Activated CD8-positive, alpha-beta T cell treated with anti-CD3 and anti-CD28 coated beads for 36 hours (primary cell): ENCODE data around the gene PINK1. TPM values are rescaled to one million over a fixed set of nuclear protein-coding genes. Genes with fewer than 3 reads are reported as not detected.

ENCODE experiments used
- ATAC-seq: fragments of 200-7000 bp; cut with Tn5 transposase; one replicate; pipeline ENCODE4 v1.10.0; 2021; ENCODE audit warnings: mild to moderate bottlenecking, moderate library complexity
- CTCF ChIA-PET: fragments of 350-600 bp; sonication (Branson Sonifier 250); formaldehyde crosslinking; loops from one replicate; lab custom pipeline; 2021; ENCODE audit warnings: antibody characterized with exemption; lab: Charles Lee
- POLR2A ChIA-PET: fragments of 350-600 bp; sonication (Branson Sonifier 250); formaldehyde crosslinking; loops from one replicate; lab custom pipeline; 2021; ENCODE audit warnings: antibody characterized with exemption; lab: Charles Lee
- DNase-seq: peaks from one replicate; pipeline ENCODE4 v3.0.0-alpha.2; 2020
- H3K27ac Mint-ChIP-seq: one replicate; pipeline ENCODE4 v1.8.0; 2021; ENCODE audit warnings: mild to moderate bottlenecking, mixed read lengths
- H3K27me3 Mint-ChIP-seq: one replicate; pipeline ENCODE4 v1.8.0; 2021; ENCODE audit warnings: mixed read lengths
- H3K36me3 Mint-ChIP-seq: one replicate; pipeline ENCODE4 v1.8.0; 2021; ENCODE audit warnings: low read depth, mixed read lengths
- H3K4me1 Mint-ChIP-seq: one replicate; pipeline ENCODE4 v1.8.0; 2021; ENCODE audit warnings: low read depth, mixed read lengths
- H3K4me3 Mint-ChIP-seq: one replicate; pipeline ENCODE4 v1.8.0; 2021; ENCODE audit warnings: mild to moderate bottlenecking, moderate library complexity, mixed read lengths
- H3K9me3 Mint-ChIP-seq: one replicate; pipeline ENCODE4 v1.8.0; 2021; ENCODE audit warnings: mixed read lengths
- intact Hi-C: fragments of 100-400 bp; cut with micrococcal nuclease; formaldehyde crosslinking; loops from one replicate; pipeline ENCODE4 v1.10.0; 2022
- total RNA-seq, 2 experiments: library from RNA; stranded (reverse); gene quantifications; one replicate each; pipeline ENCODE4 v1.2.3, GENCODE V29; 2021
- TF ChIP-seq, protein P1 (sequence below): fragments of 200-600 bp; IDR thresholded peaks from one replicate; pipeline ENCODE4 v1.8.0; 2022; ENCODE audit warnings: antibody characterized with exemption, mild to moderate bottlenecking

PINK1 gene
- total RNA-seq, 2 experiments from 2014 or later: 2.7 to 3.3 TPM

DNA sequence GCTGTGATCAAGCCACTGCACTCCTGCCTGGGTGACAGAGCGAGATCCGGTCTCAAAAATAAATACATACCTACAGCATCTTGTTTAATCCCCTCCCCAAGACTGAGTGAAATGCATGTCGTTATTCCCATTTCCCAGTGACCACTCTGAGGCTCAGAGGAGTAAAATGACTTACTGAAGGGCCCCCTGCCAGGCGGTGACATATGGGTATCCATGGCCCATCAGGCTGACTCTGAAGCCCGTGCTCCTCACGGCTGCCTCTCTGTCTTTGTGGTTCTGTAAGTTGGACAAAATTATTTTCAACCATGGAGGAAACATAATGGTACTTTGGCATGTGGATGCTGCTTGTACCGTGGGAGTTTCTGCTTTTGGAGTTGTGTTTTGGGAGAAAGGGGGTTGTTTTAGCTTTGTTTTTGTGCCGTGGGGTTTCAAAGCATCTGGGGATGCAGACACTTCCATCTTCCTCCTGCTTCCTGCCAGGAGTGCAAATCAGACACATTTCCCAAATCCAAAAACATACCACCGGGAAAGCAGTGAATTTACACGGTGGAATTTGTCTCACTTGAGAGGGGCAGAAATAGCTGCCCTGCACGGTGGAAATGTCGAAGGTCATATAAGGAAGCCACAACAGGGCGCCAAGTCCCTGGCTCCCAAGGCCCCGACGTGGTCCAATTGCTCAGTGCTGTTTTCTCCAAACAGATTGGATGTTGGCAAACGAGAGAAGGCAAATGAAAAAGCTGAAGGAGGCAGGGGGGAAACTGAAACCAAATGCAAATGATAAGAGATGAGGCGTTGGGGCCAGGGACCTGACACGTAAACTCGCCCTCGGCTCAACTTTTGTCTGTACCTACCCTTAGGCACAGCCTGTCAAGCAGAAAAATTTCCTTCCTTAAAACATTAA lies 17.1 kb upstream of the PINK1 start:
- no peak for DNase-seq
- ChIA-PET CTCF (no interaction called here), POLR2A (interaction anchor here (0.6 kb wide), 1 partner anchor 19 kb away, joined by 3 read pairs; no protein-coding TSS in a partner anchor)
- Mint-ChIP-seq H3K27me3 (no peaks in the 10 kb centered on the region), H3K4me3 (no peak overlapping the region), H3K27ac (no peak overlapping the region), H3K9me3 (no peaks in the 10 kb centered on the region), H3K36me3 (no peaks in the 10 kb centered on the region), H3K4me1 (no peaks in the 10 kb centered on the region)
- ATAC-seq: no peak
- TF ChIP-seq, protein P1, sequence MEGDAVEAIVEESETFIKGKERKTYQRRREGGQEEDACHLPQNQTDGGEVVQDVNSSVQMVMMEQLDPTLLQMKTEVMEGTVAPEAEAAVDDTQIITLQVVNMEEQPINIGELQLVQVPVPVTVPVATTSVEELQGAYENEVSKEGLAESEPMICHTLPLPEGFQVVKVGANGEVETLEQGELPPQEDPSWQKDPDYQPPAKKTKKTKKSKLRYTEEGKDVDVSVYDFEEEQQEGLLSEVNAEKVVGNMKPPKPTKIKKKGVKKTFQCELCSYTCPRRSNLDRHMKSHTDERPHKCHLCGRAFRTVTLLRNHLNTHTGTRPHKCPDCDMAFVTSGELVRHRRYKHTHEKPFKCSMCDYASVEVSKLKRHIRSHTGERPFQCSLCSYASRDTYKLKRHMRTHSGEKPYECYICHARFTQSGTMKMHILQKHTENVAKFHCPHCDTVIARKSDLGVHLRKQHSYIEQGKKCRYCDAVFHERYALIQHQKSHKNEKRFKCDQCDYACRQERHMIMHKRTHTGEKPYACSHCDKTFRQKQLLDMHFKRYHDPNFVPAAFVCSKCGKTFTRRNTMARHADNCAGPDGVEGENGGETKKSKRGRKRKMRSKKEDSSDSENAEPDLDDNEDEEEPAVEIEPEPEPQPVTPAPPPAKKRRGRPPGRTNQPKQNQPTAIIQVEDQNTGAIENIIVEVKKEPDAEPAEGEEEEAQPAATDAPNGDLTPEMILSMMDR: no peak
- intact Hi-C loops: no loop called here

DNA sequence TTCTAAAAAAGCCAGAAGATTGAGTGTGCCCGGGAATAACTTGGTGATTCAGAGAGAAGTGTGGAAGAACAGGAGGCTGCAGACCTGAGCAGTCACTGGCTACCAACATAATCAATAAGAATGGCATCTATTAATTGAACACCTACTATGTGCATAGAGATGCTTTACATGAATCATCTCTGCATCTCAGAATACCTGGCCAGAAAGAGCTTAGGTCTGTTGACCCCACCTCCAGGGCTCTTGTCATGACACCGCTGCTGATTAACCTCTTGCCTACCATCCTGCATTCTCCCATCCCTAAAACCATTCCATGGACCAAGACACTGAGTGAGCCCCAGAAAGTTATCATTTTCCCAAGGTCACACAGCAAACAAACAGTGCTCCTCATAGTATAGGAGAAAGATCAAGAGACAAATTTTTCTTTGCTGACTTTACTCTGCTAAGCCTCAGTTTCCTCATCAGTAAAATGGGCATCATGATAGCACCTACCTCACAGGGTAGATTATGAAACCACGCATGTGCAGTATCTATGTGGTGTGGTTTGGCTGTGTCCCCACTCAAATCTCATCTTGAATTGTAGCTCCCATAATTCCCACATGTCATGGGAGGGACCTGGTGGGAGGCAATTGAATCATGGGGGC lies 16.3 kb upstream of the PINK1 start:
- ATAC-seq (no peak), DNase-seq (no peak)
- CTCF ChIA-PET: interaction anchor here (3.0 kb wide), 1 partner anchor 15 kb away, joined by 10 read pairs; no protein-coding TSS in a partner anchor
- no peak overlapping the region for H3K27ac Mint-ChIP-seq
- TF ChIP-seq, protein P1: no peak
- H3K9me3 Mint-ChIP-seq: no peaks in the 10 kb centered on the region
- intact Hi-C loops: no loop called here
- no peaks in the 10 kb centered on the region for H3K36me3 Mint-ChIP-seq
- no peaks in the 10 kb centered on the region for H3K4me1 Mint-ChIP-seq
- H3K27me3 Mint-ChIP-seq: no peaks in the 10 kb centered on the region
- no peak overlapping the region for H3K4me3 Mint-ChIP-seq
- POLR2A ChIA-PET: interaction anchor here (0.6 kb wide), 2 partner anchors 18 to 328 kb away, joined by 3 read pairs; no protein-coding TSS in a partner anchor

DNA sequence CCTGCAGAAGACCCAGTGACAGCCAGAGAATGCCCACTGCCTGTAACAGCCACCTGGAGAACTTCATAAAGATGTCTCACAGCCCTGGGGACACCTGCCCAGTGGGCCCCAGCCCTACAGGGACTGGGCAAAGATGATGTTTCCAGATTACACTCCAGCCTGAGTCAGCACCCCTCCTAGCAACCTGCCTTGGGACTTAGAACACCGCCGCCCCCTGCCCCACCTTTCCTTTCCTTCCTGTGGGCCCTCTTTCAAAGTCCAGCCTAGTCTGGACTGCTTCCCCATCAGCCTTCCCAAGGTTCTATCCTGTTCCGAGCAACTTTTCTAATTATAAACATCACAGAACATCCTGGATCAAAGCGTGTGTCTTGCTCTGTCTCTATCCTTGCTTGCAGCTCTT lies 14.7 kb upstream of the PINK1 start:
- DNase-seq: no peak
- ChIA-PET CTCF (interaction anchor here (0.9 to 3.0 kb wide), 2 partner anchors 14 to 15 kb away, joined by 6 to 10 read pairs; no protein-coding TSS in a partner anchor), POLR2A (no interaction called here)
- Mint-ChIP-seq H3K27me3 (no peaks in the 10 kb centered on the region), H3K4me3 (no peak overlapping the region), H3K9me3 (no peaks in the 10 kb centered on the region), H3K36me3 (no peaks in the 10 kb centered on the region), H3K27ac (no peak overlapping the region), H3K4me1 (no peaks in the 10 kb centered on the region)
- TF ChIP-seq, protein P1: no peak
- ATAC-seq: no peak
- intact Hi-C loops: no loop called here

DNA sequence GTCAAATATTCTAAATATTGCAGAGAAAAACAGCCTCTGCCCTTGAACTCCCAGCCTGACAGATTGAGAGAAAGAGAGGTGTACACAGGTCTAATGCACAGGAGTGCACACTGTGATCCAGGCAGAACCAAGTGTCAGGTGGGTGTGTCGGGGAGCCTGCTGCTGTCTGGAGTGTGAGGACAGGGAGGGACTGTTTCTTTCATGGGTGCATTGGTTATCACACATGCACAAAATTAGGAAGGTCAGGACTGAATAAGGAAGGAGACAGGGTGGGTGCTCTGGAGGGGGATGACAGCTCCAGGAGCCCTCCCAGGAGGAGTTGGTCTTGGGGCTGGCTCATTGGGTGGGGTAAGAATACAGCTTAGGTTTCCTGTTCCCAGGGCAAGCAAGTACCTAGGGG lies 13.3 kb upstream of the PINK1 start:
- Mint-ChIP-seq H3K4me1 (no peaks in the 10 kb centered on the region), H3K36me3 (no peaks in the 10 kb centered on the region), H3K27me3 (no peaks in the 10 kb centered on the region), H3K4me3 (no peak overlapping the region), H3K9me3 (no peaks in the 10 kb centered on the region), H3K27ac (no peak overlapping the region)
- DNase-seq (no peak), ATAC-seq (no peak)
- TF ChIP-seq, protein P1: no peak
- intact Hi-C loops: no loop called here
- POLR2A ChIA-PET: no interaction called here
- CTCF ChIA-PET: interaction anchor here (0.9 to 3.0 kb wide), 2 partner anchors 12 to 14 kb away, joined by 3 to 10 read pairs; no protein-coding TSS in a partner anchor
